GM23338 (cell line): ENCODE results near the gene FARP1. TPM values are rescaled to one million over a fixed set of nuclear protein-coding genes. Genes with fewer than 3 reads are reported as not detected.

Source experiments
- ATAC-seq: fragments of 200-7000 bp; cut with Tn5 transposase; 3 replicates; pipeline ENCODE4 v1.9.1; 2020
- DNase-seq: peaks from one replicate; pipeline ENCODE4 v3.0.0-alpha.2; 2015; ENCODE audit warnings: low spot score
- H2AFZ ChIP-seq: fragments of 200-600 bp; sonication (generic); 2 replicates; pipeline ENCODE4 v1.8.0; 2016; ENCODE audit warnings: antibody characterized with exemption, mild to moderate bottlenecking, moderate library complexity
- H3F3A ChIP-seq: fragments of 200-600 bp; sonication (generic); replicated peaks from 2 replicates; pipeline ENCODE4 v1.8.0; 2017; ENCODE audit warnings: antibody characterized with exemption, mixed run types, low read depth
- H3K27ac ChIP-seq: fragments of 200-600 bp; sonication (generic); 2 replicates; pipeline ENCODE4 v1.6.1; 2016; ENCODE audit warnings: low read depth
- H3K27me3 ChIP-seq: fragments of 200-600 bp; sonication (generic); 2 replicates; pipeline ENCODE4 v1.8.0; 2016; ENCODE audit warnings: mild to moderate bottlenecking, mixed run types, moderate library complexity; ENCODE audit not compliant: insufficient read depth
- H3K36me3 ChIP-seq: fragments of 200-600 bp; sonication (generic); 2 replicates; pipeline ENCODE4 v1.8.0; 2016; ENCODE audit warnings: mild to moderate bottlenecking; ENCODE audit not compliant: insufficient read depth
- H3K4me1 ChIP-seq: fragments of 200-600 bp; sonication (generic); 2 replicates; pipeline ENCODE4 v1.8.0; 2016; ENCODE audit warnings: mild to moderate bottlenecking, moderate library complexity; ENCODE audit not compliant: insufficient read depth
- H3K4me2 ChIP-seq: fragments of 200-600 bp; sonication (generic); 2 replicates; pipeline ENCODE4 v1.7.1; 2017; ENCODE audit warnings: mixed run types
- H3K4me3 ChIP-seq: fragments of 200-600 bp; sonication (generic); 2 replicates; pipeline ENCODE4 v1.6.1; 2016; ENCODE audit warnings: mixed run types
- H3K79me2 ChIP-seq: fragments of 200-600 bp; sonication (generic); replicated peaks from 2 replicates; pipeline ENCODE4 v1.8.0; 2017; ENCODE audit warnings: mild to moderate bottlenecking; ENCODE audit not compliant: insufficient read depth
- H3K9me2 ChIP-seq: fragments of 200-600 bp; sonication (generic); 2 replicates; pipeline ENCODE4 v1.8.0; 2017; ENCODE audit not compliant: insufficient read depth
- H4K20me1 ChIP-seq: fragments of 200-600 bp; sonication (generic); replicated peaks from 2 replicates; pipeline ENCODE4 v1.8.0; 2017; ENCODE audit warnings: mild to moderate bottlenecking; ENCODE audit not compliant: insufficient read depth
- H3K27ac Mint-ChIP-seq: 2 replicates; pipeline ENCODE4 v1.8.0; 2020; ENCODE audit warnings: inconsistent platforms, mild to moderate bottlenecking, moderate library complexity, mixed read lengths
- H3K27me3 Mint-ChIP-seq: 3 replicates; pipeline ENCODE4 v1.8.0; 2022; ENCODE audit warnings: low read depth, mild to moderate bottlenecking, moderate library complexity, mixed read lengths, inconsistent platforms; ENCODE audit not compliant: insufficient read depth, poor library complexity
- H3K36me3 Mint-ChIP-seq: 3 replicates; pipeline ENCODE4 v1.8.0; 2021; ENCODE audit warnings: low read depth, mild to moderate bottlenecking, inconsistent platforms, moderate library complexity, mixed read lengths
- H3K4me1 Mint-ChIP-seq: 3 replicates; pipeline ENCODE4 v1.8.0; 2020; ENCODE audit warnings: mild to moderate bottlenecking, inconsistent platforms, mixed read lengths
- H3K4me3 Mint-ChIP-seq: 3 replicates; pipeline ENCODE4 v1.8.0; 2021; ENCODE audit warnings: moderate library complexity, mild to moderate bottlenecking, inconsistent platforms, mixed read lengths
- H3K9me3 Mint-ChIP-seq: 3 replicates; pipeline ENCODE4 v1.8.0; 2020; ENCODE audit warnings: moderate library complexity, mild to moderate bottlenecking, inconsistent platforms, mixed read lengths
- EZH2 ChIP-seq: fragments of 200-600 bp; sonication (generic); IDR thresholded peaks from one replicate; pipeline ENCODE4 v1.8.0; 2017; ENCODE audit warnings: antibody characterized with exemption, mild to moderate bottlenecking, low read depth; ENCODE audit not compliant: unreplicated experiment
- EZH2phosphoT487 ChIP-seq: fragments of 200-600 bp; sonication (generic); IDR thresholded peaks from one replicate; pipeline ENCODE4 v1.8.1; 2018; ENCODE audit warnings: antibody characterized with exemption; ENCODE audit not compliant: unreplicated experiment
- JUNB ChIP-seq: IDR thresholded peaks from one replicate; pipeline ENCODE4 v1.6.1; 2016; ENCODE audit warnings: antibody characterized with exemption; ENCODE audit not compliant: unreplicated experiment
- NANOG ChIP-seq: IDR thresholded peaks from 2 replicates; pipeline ENCODE4 v1.6.1; 2016; ENCODE audit warnings: antibody characterized with exemption, borderline replicate concordance
- POLR2AphosphoS5 ChIP-seq: IDR thresholded peaks from 2 replicates; pipeline ENCODE4 v1.6.1; 2016; ENCODE audit warnings: antibody characterized with exemption, low read depth
- REST ChIP-seq: IDR thresholded peaks from one replicate; pipeline ENCODE4 v1.6.1; 2018; ENCODE audit warnings: antibody characterized with exemption; ENCODE audit not compliant: unreplicated experiment
- STAT1 ChIP-seq: IDR thresholded peaks from one replicate; pipeline ENCODE4 v1.6.1; 2016; ENCODE audit warnings: antibody characterized with exemption; ENCODE audit not compliant: unreplicated experiment
- ZNF114 ChIP-seq: fragments of 250-450 bp; sonication (Bioruptor Pico); IDR thresholded peaks from 2 replicates; pipeline ENCODE4 v1.5.0; 2020; ENCODE audit warnings: mild to moderate bottlenecking, moderate library complexity
- ZNF331 ChIP-seq: fragments of 250-450 bp; sonication (Bioruptor Pico); IDR thresholded peaks from 2 replicates; pipeline ENCODE4 v1.5.0; 2020; ENCODE audit warnings: low read depth, mild to moderate bottlenecking, moderate library complexity
- ZNF462 ChIP-seq: fragments of 250-450 bp; sonication (Bioruptor Pico); IDR thresholded peaks from 2 replicates; pipeline ENCODE4 v1.5.0; 2020; ENCODE audit warnings: mild to moderate bottlenecking, moderate library complexity
- polyA plus RNA-seq: library from polyadenylated mRNA; unstranded; fragments of >200 nt; fragmentation: Nextera tagmentation; extraction: Ambion mirVana; gene quantifications from 2 replicates; pipeline ENCODE4 v1.2.1, GENCODE V29; 2016
- total RNA-seq: library from RNA; depleted of rRNA; stranded (reverse); fragments of >200 nt; shearing (Covaris generic); gene quantifications from 2 replicates; pipeline ENCODE4 v1.2.3, GENCODE V29; 2014

The FARP1 gene
- total and polyA plus RNA-seq, 2 experiments from 2014 or later = 53.6 to 82.5 TPM

- Histone ChIP-seq H3K27ac (no peak overlapping the region), H3K4me2 (no peak overlapping the region), H3K4me1 (peaks cover 26% of the 10 kb centered on the region), H3K27me3 (no peaks in the 10 kb centered on the region), H4K20me1 (peaks cover 5% of the 10 kb centered on the region), H2AFZ (no peak overlapping the region), H3K9me2 (no peaks in the 10 kb centered on the region), H3K4me3 (no peak overlapping the region), H3K36me3 (peaks cover 13% of the 10 kb centered on the region; the same call in 1 of the 2 replicates), H3F3A (peaks cover 7% of the 10 kb centered on the region; the same call in 1 of the 2 replicates), H3K79me2 (peaks cover 12% of the 10 kb centered on the region; the same call in 1 of the 2 replicates)
- DNase-seq (no peak), ATAC-seq (no peak)
- no peaks in the 10 kb centered on the region; the same call in 2 of the 3 replicates for H3K9me3 Mint-ChIP-seq
- peaks cover 35% of the 10 kb centered on the region for H3K4me1 Mint-ChIP-seq
- no peak overlapping the region for H3K4me3 Mint-ChIP-seq
- TF ChIP-seq STAT1 (no peak), EZH2 (no peak)
- 0 out of 2 replicates have a peak overlapping the region, but pooled peaks have one; percentile 75 for H3K27ac Mint-ChIP-seq
- H3K36me3 Mint-ChIP-seq = peaks cover 64% of the 10 kb centered on the region
- peaks cover 16% of the 10 kb centered on the region for H3K27me3 Mint-ChIP-seq
Measured at GRCh38 chr13:98452851-98453843, 310.3 kb downstream of the FARP1 start.

GRCh38 chr13:98454389-98454881, 311.5 kb downstream of the FARP1 start:
- Mint-ChIP-seq H3K27me3 (peaks cover 13% of the 10 kb centered on the region), H3K4me1 (peaks cover 28% of the 10 kb centered on the region), H3K4me3 (no peak overlapping the region), H3K27ac (no peak overlapping the region), H3K36me3 (peaks cover 59% of the 10 kb centered on the region), H3K9me3 (no peaks in the 10 kb centered on the region; the same call in 2 of the 3 replicates)
- H3K36me3 ChIP-seq = peaks cover 7% of the 10 kb centered on the region; the same call in 1 of the 2 replicates
- H2AFZ ChIP-seq = no peak overlapping the region
- H3F3A ChIP-seq = peaks cover under 1% of the 10 kb centered on the region; the same call in 1 of the 2 replicates
- peaks cover 11% of the 10 kb centered on the region; the same call in 1 of the 2 replicates for H3K79me2 ChIP-seq
- H3K9me2 ChIP-seq = no peaks in the 10 kb centered on the region
- no peak overlapping the region for H3K4me2 ChIP-seq
- H4K20me1 ChIP-seq = peaks cover 5% of the 10 kb centered on the region
- no peak overlapping the region for H3K4me3 ChIP-seq
- ATAC-seq (no peak), DNase-seq (no peak)
- peaks cover 26% of the 10 kb centered on the region for H3K4me1 ChIP-seq
- no peaks in the 10 kb centered on the region for H3K27me3 ChIP-seq
- H3K27ac ChIP-seq = no peak overlapping the region; the same call in 1 of the 2 replicates
- TF ChIP-seq EZH2phosphoT487 (no peak), ZNF114 (CRISPR knock-in tag) (no peak), ZNF462 (CRISPR knock-in tag) (no peak), REST (no peak), JUNB (no peak), ZNF331 (CRISPR knock-in tag) (no peak), POLR2AphosphoS5 (no peak), NANOG (no peak)
